ENCODE measurements around the gene SIK2.

The SIK2 gene

GRCh38 chr11:111725621-111726020, 123.4 kb downstream of the SIK2 start:
- TF ChIP-seq CTCF (IDR thresholded peaks at IDR 0.05; ENCODE audit: extremely low read depth, insufficient read depth, missing control alignments) = no peak
- DNase-seq (ENCODE audit: low spot score) = no peak
- in situ Hi-C loops (cut with MboI; ENCODE audit: low pct_unique_long_range_greater_than_20kb, low sequenced_read_pairs, unreplicated experiment) = no loop called here

- DNase-seq (ENCODE audit: low spot score) = no peak
- TF ChIP-seq CTCF (IDR thresholded peaks at IDR 0.05; ENCODE audit: extremely low read depth, insufficient read depth, missing control alignments) = no peak
- in situ Hi-C loops (cut with MboI; ENCODE audit: low pct_unique_long_range_greater_than_20kb, low sequenced_read_pairs, unreplicated experiment) = no loop called here
Measured at GRCh38 chr11:111726301-111726713, 124.1 kb downstream of the SIK2 start.

GRCh38 chr11:111727431-111727830, 125.2 kb downstream of the SIK2 start:
- in situ Hi-C loops (cut with MboI; ENCODE audit: low pct_unique_long_range_greater_than_20kb, low sequenced_read_pairs, unreplicated experiment) = no loop called here
- no peak for TF ChIP-seq CTCF (IDR thresholded peaks at IDR 0.05; ENCODE audit: extremely low read depth, insufficient read depth, missing control alignments)
- DNase-seq (ENCODE audit: low spot score) = no peak

GRCh38 chr11:111729071-111729830, 127.0 kb downstream of the SIK2 start:
- in situ Hi-C loops (cut with MboI; ENCODE audit: low pct_unique_long_range_greater_than_20kb, low sequenced_read_pairs, unreplicated experiment) = no loop called here
- DNase-seq (ENCODE audit: low spot score) = no peak
- TF ChIP-seq CTCF (IDR thresholded peaks at IDR 0.05; ENCODE audit: extremely low read depth, insufficient read depth, missing control alignments) = no peak

GRCh38 chr11:111729831-111730311, 127.6 kb downstream of the SIK2 start:
- in situ Hi-C loops (cut with MboI; ENCODE audit: low pct_unique_long_range_greater_than_20kb, low sequenced_read_pairs, unreplicated experiment) = no loop called here
- TF ChIP-seq CTCF (IDR thresholded peaks at IDR 0.05; ENCODE audit: extremely low read depth, insufficient read depth, missing control alignments) = no peak
- no peak for DNase-seq (ENCODE audit: low spot score)

- TF ChIP-seq CTCF (IDR thresholded peaks at IDR 0.05; ENCODE audit: extremely low read depth, insufficient read depth, missing control alignments) = no peak
- no peak for DNase-seq (ENCODE audit: low spot score)
- in situ Hi-C loops (cut with MboI; ENCODE audit: low pct_unique_long_range_greater_than_20kb, low sequenced_read_pairs, unreplicated experiment) = no loop called here
Measured at GRCh38 chr11:111730871-111731591, 128.8 kb downstream of the SIK2 start.
